Common myeloid progenitor, CD34-positive (primary cell): Measurements from ENCODE around the gene SFT2D3.

ENCODE experiments used
- CTCF ChIA-PET: fragments of 350-600 bp; sonication (Branson Sonifier 250); formaldehyde crosslinking; loops from one replicate; lab custom pipeline; 2021; ENCODE audit warnings: antibody characterized with exemption; lab: Charles Lee
- POLR2A ChIA-PET: fragments of 350-600 bp; sonication (Branson Sonifier 250); formaldehyde crosslinking; loops from one replicate; lab custom pipeline; 2021; ENCODE audit warnings: antibody characterized with exemption; lab: Charles Lee
- DNase-seq, 3 donors: peaks; one replicate each; pipeline versions ENCODE4 v3.0.0 to v3.0.0-alpha.2; 2013
- H3K27ac ChIP-seq, 2 experiments: 1 replicate in 1 of 2; 2 replicates in 1 of 2; pipeline ENCODE4 v1.7.0; 2013; ENCODE audit warnings: inconsistent platforms in 2 of 2, low read length in 2 of 2, mild to moderate bottlenecking in 2 of 2, low read depth in 1 of 2, moderate library complexity in 1 of 2; ENCODE audit not compliant: severe bottlenecking in 2 of 2, insufficient read depth in 1 of 2, poor library complexity in 1 of 2
- H3K27me3 ChIP-seq, 5 experiments: replicated peaks in 2 of 5; 1 replicate in 3 of 5; 2 replicates in 2 of 5; pipeline versions ENCODE4 v1.6.1 to v1.7.0; 2013; ENCODE audit warnings: low read length in 4 of 5, mild to moderate bottlenecking in 2 of 5, moderate library complexity in 2 of 5, inconsistent platforms in 1 of 5; ENCODE audit not compliant: insufficient read depth in 5 of 5, control insufficient read depth in 4 of 5
- H3K36me3 ChIP-seq, 4 experiments: 1 replicate in 2 of 4; 2 replicates in 2 of 4; pipeline versions ENCODE4 v1.6.1 to v1.7.0; 2013; ENCODE audit warnings: low read length in 3 of 4, control low read depth in 1 of 4, mild to moderate bottlenecking in 1 of 4; ENCODE audit not compliant: control insufficient read depth in 4 of 4, insufficient read depth in 4 of 4
- H3K4me1 ChIP-seq, 4 experiments: 1 replicate in 3 of 4; 2 replicates in 1 of 4; pipeline versions ENCODE4 v1.6.1 to v1.7.1; 2013; ENCODE audit warnings: low read length in 3 of 4, mild to moderate bottlenecking in 3 of 4, control low read depth in 1 of 4, inconsistent platforms in 1 of 4, moderate library complexity in 1 of 4; ENCODE audit not compliant: control insufficient read depth in 4 of 4, insufficient read depth in 4 of 4; ENCODE audit errors: control extremely low read depth in 1 of 4
- H3K4me3 ChIP-seq, 7 experiments: 1 replicate in 4 of 7; 2 replicates in 3 of 7; pipeline versions ENCODE4 v1.5.1 to v1.7.0; 2013; ENCODE audit warnings: mild to moderate bottlenecking in 7 of 7, low read length in 6 of 7, moderate library complexity in 6 of 7, inconsistent platforms in 2 of 7, low read depth in 2 of 7, control low read depth in 1 of 7; ENCODE audit not compliant: insufficient read depth in 4 of 7, control insufficient read depth in 1 of 7; ENCODE audit errors: extremely low read depth in 1 of 7
- H3K9me3 ChIP-seq, 5 experiments: 1 replicate in 4 of 5; 2 replicates in 1 of 5; pipeline versions ENCODE4 v1.6.1 to v1.7.1; 2013; ENCODE audit warnings: low read length in 4 of 5, mild to moderate bottlenecking in 2 of 5, inconsistent platforms in 1 of 5, low read depth in 1 of 5, moderate library complexity in 1 of 5; ENCODE audit not compliant: control insufficient read depth in 4 of 5, insufficient read depth in 2 of 5; ENCODE audit errors: control extremely low read depth in 1 of 5
- WGBS: methylation state at CpG from one replicate; pipeline ENCODE4 v1.1.5; 2013; ENCODE audit not compliant: insufficient coverage; 5-methylcytosine and 5-hydroxymethylcytosine counted together

SFT2D3 gene

DNA sequence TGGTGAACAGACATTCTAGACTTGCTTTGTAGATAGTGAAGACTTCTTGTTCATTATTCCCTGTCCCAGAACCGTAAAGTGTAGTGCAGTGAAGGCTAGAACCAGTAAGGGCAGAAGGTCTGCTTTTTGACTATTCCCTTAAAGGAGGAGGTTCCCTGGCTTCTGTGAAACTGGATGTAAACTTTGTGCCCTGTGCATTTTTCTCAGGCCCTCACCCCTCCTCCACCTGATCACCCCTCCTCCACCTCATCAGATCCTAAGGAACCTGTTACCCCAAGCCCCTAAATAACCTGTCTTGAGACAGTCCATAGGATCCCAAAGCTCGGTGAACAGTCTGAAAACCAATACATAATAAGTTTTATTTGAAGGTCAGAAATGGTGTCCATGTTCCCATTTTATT is 33.7 kb downstream of the SFT2D3 start:
- CTCF ChIA-PET: no interaction called here
- WGBS: 100% methylated on average over 1 of the region's 2 CpGs

DNA sequence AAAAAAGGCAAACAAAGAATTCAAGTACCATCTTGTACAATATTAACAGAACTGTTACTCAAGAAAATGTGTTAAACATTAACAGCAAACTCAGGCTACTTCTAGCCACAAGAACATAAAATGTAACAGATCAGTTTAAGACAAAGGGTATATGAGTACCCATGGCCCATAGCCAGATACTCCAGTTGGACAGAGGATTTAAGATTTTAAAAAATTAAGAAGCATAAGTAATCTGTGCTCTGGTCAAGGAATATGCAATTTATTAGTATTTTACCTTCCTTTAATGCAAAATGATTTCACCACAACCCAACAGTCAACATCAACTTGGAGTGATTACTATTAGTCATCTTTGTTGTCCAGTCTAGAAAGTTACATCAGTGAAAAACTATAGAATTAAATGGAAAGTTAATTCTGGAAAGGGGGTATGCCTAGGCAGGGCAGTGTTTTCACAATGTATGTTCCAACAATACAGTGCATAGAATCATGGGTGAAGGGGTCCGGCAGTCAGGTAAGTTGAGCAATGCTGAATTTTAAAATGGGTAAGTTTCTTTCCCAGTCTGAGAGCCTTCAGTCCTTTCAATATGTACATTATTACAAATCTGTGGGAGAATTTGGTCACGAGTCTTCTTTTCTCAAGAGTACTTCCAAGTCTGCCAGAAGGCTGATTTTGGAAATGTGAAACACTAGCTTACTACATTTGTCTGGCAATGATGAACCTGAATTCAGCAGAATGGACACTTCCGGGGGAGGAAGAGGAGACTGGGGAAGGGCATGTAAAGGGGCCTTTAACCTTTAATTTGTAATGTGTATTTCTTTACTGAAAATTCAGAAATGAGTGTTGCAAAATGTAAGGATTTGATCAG is 34.5 kb downstream of the SFT2D3 start:
- Histone ChIP-seq H3K27ac (no peak overlapping the region), H3K4me3 (no peak overlapping the region), H3K9me3 (no peaks in the 10 kb centered on the region), H3K27me3 (no peaks in the 10 kb centered on the region), H3K36me3 (peaks cover 0 to 16% (median 2%) of the 10 kb centered on the region in 4 experiments), H3K4me1 (no peaks in the 10 kb centered on the region)
- WGBS: 97% methylated on average over 2 of the region's 3 CpGs
- POLR2A ChIA-PET: interaction anchor here (0.7 kb wide), 1 partner anchor 21 kb away, joined by 4 read pairs; no protein-coding TSS in a partner anchor
- no peak for DNase-seq
- CTCF ChIA-PET: no interaction called here

More for the DNA sequence above, 33.7 kb downstream of the SFT2D3 start:
- peaks cover 0 to 14% (median under 1%) of the 10 kb centered on the region in 4 experiments for H3K36me3 ChIP-seq
- H3K27ac ChIP-seq: no peak overlapping the region
- H3K4me3 ChIP-seq: no peak overlapping the region
- no peak for DNase-seq
- POLR2A ChIA-PET: interaction anchor here (0.7 kb wide), 1 partner anchor 21 kb away, joined by 4 read pairs; no protein-coding TSS in a partner anchor
- no peaks in the 10 kb centered on the region for H3K27me3 ChIP-seq
- H3K4me1 ChIP-seq: no peaks in the 10 kb centered on the region
- H3K9me3 ChIP-seq: no peaks in the 10 kb centered on the region

DNA sequence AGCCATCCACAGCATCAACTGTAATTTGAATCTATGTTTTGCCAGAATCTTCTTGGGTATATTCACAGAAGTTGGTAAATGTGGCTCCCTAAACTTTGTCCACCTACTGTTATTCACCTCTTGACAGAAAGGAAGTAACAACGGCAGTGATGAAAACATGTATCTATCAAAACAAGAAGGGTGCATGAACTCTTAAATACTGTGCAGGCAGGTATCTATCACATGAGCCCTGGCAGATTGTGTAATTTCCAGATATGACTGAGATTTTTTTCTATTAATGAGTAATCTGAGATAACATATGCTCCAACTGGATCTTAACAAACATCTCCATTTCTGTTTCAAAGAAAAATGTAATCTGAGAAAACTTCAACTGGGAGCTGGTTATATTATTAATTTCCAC is 36.6 kb downstream of the SFT2D3 start:
- POLR2A ChIA-PET: interaction anchor here (0.6 kb wide), 1 partner anchor 583 kb away, joined by 4 read pairs; no protein-coding TSS in a partner anchor
- Histone ChIP-seq H3K4me3 (no peak overlapping the region), H3K27ac (no peak overlapping the region), H3K36me3 (peaks cover 0 to 19% (median 2%) of the 10 kb centered on the region in 4 experiments), H3K27me3 (no peaks in the 10 kb centered on the region), H3K9me3 (no peaks in the 10 kb centered on the region), H3K4me1 (peaks cover 0 to 6% (median 0%) of the 10 kb centered on the region in 4 experiments)
- WGBS: 88% methylated on average over 1 of the region's 1 CpG
- no peak for DNase-seq
- CTCF ChIA-PET: no interaction called here

DNA sequence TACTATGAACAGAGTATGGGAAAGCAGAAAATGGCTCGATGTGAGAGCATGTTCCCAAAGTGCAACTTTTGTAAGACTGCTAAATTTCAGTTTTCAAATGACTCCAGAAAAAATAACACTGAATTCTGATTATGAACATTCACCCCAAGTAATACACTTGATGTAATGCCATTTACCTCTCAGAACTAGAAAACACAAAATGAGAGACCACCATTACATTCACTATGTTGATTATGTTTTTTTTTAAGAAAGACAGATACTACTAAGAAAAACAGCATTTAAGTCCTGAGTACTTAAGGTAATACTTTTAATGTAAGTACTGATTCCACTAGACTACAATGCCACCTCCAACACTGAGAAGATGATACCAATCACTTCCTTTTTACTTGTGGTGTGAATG is 38.5 kb downstream of the SFT2D3 start:
- H3K4me3 ChIP-seq: no peak overlapping the region
- peaks cover under 1 to 32% (median 10%) of the 10 kb centered on the region in 4 experiments for H3K36me3 ChIP-seq
- H3K9me3 ChIP-seq: no peaks in the 10 kb centered on the region
- CTCF ChIA-PET: interaction anchor here (0.7 kb wide), 1 partner anchor 70 kb away, joined by 3 read pairs; no protein-coding TSS in a partner anchor
- no peak overlapping the region for H3K27ac ChIP-seq
- peaks cover 0 to 6% (median 0%) of the 10 kb centered on the region in 4 experiments for H3K4me1 ChIP-seq
- POLR2A ChIA-PET: no interaction called here
- WGBS: no CpG with 5 or more reads among the region's 1 CpG
- DNase-seq: no peak
- no peaks in the 10 kb centered on the region for H3K27me3 ChIP-seq

DNA sequence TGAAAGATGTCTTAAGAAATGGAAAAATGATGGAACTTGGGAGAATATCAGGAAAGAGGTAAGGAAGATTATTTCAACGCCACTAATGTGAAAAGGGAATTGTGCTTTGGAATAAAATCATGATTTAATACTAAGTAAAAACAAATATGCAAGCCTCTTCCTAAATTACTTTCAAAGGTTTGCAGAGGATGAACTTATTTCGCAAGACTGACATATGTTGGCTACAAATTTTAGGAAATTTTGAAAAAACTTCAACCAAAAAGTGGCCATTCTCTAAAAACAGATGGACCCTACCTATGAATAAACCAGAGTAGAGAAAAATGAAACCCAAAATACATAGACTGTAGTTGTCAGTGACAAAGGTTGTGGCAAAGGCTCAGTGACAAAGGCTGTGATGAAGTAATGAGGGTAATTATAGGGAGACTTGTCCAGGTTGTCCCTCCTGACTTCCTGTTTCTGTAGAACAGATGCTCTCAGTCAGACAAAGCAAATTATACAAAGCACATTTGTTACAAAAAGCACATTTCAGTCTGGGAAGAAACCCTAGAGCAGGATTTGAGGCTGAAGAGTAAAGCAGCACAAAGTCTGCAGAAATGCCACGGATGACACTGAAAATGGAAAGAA is 39.5 kb downstream of the SFT2D3 start:
- CTCF ChIA-PET: no interaction called here

DNA sequence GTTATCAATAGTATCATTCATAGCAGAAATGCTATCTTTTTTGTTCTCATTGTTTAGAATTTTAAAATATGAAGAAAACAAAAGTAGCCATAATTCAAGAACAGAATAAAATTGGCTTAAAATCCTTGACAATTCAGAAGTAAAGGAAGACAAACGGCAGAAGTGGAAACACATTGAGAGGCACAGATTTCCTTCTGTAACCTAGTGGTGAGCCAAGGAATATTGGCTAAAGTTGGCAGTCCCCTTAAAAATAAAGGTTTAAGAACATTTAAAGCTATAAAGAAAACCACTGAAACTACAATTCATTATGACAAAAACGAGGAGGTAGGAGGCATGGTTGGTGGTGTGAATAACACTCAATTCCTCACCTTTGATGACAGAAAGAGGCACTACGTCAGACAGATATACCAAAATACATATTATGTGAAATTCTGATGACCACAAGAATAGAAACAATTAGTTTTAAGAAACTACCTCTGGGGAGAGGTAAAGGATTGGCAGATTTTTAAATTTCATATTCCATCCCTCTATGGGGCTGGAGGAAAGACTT is 42.3 kb downstream of the SFT2D3 start:
- Histone ChIP-seq H3K27ac (no peak overlapping the region), H3K36me3 (peaks cover 6 to 48% (median 23%) of the 10 kb centered on the region in 4 experiments), H3K9me3 (no peaks in the 10 kb centered on the region), H3K4me3 (no peak overlapping the region), H3K27me3 (no peaks in the 10 kb centered on the region), H3K4me1 (peaks cover 0 to 6% (median 0%) of the 10 kb centered on the region in 4 experiments)
- CTCF ChIA-PET: no interaction called here
- DNase-seq: no peak
- POLR2A ChIA-PET: no interaction called here
- WGBS: 83% methylated on average over 1 of the region's 3 CpGs

More for the DNA sequence above, 39.5 kb downstream of the SFT2D3 start:
- H3K4me1 ChIP-seq: peaks cover 0 to 6% (median 0%) of the 10 kb centered on the region in 4 experiments
- POLR2A ChIA-PET: no interaction called here
- H3K36me3 ChIP-seq: peaks cover 6 to 41% (median 17%) of the 10 kb centered on the region in 4 experiments
- no peak overlapping the region for H3K4me3 ChIP-seq
- 100% methylated on average over 2 of the region's 3 CpGs for WGBS
- H3K9me3 ChIP-seq: no peaks in the 10 kb centered on the region
- no peaks in the 10 kb centered on the region for H3K27me3 ChIP-seq
- H3K27ac ChIP-seq: no peak overlapping the region
- peak in 2 of 3 donors; percentile 17 to 25 for DNase-seq
